ENCODE measurements around the gene NANOS3. TPM values are rescaled to one million over a fixed set of nuclear protein-coding genes. Genes with fewer than 3 reads are reported as not detected.

NANOS3 gene
- not detected in 2 replicates for total RNA-seq

GRCh38 chr19:13876834-13877233, at the start of gene NANOS3:
Gene NANOS3, plus strand, starts transcription at chr19:13877134. Its CDS starts 115 bp downstream, at chr19:13877249.

GRCh38 chr19:13905634-13906520, 28.9 kb downstream of the NANOS3 start, which contains the start of the genes BRME1 and CC2D1A:
Gene BRME1, minus strand, starts transcription at chr19:13906117. Its CDS starts 1,225 bp downstream, at chr19:13904892.
Gene CC2D1A, plus strand, starts transcription at chr19:13906201. Its CDS starts 241 bp downstream, at chr19:13906442.

Small RNAs within 50 kb of the gene (small RNA-seq; reads per million reads assigned to genes)
- 57.8 reads per million, percentile 97 among the genes with 10 or more reads in this experiment for gene MIR181C
- gene MIR181D, result 109 reads per million, percentile 98 among the genes with 10 or more reads in this experiment

Other genes starting within 250 kb of the NANOS3 start
- gene MRI1, start 112.6 kb upstream of the NANOS3 start, total RNA-seq, result 21.3 and 21.8 TPM in 2 replicates
- 41.2 and 60.3 TPM in 2 replicates for gene C19orf53, start 102.7 kb upstream of the NANOS3 start, total RNA-seq
- 3.1 and 4.8 TPM in 2 replicates for gene ZSWIM4, start 81.7 kb upstream of the NANOS3 start, total RNA-seq
- 0.54 and 0.65 TPM in 2 replicates for gene BRME1, start 29.0 kb downstream of the NANOS3 start, total RNA-seq
- gene CC2D1A, start 29.1 kb downstream of the NANOS3 start, total RNA-seq, result 15.5 and 17.0 TPM in 2 replicates
- 7.6 and 8.6 TPM in 2 replicates for gene PODNL1, start 61.3 kb downstream of the NANOS3 start, total RNA-seq
- gene DCAF15, start 75.4 kb downstream of the NANOS3 start, total RNA-seq, result 7.7 and 8.6 TPM in 2 replicates
- 2.1 and 2.6 TPM in 2 replicates for gene RFX1, start 129.2 kb downstream of the NANOS3 start, total RNA-seq
- not detected in 2 replicates for gene RLN3, start 151.0 kb downstream of the NANOS3 start, total RNA-seq
- 1.4 and 2.0 TPM in 2 replicates for gene IL27RA, start 154.6 kb downstream of the NANOS3 start, total RNA-seq
- under 0.01 TPM in 2 replicates for gene PALM3, start 184.9 kb downstream of the NANOS3 start, total RNA-seq
- gene MISP3, start 195.7 kb downstream of the NANOS3 start, total RNA-seq, result 0.22 and 0.26 TPM in 2 replicates
- not detected in 2 replicates for gene C19orf67, start 208.6 kb downstream of the NANOS3 start, total RNA-seq
- gene SAMD1, start 213.6 kb downstream of the NANOS3 start, total RNA-seq, result 18.6 and 19.3 TPM in 2 replicates
- gene PRKACA, start 240.6 kb downstream of the NANOS3 start, total RNA-seq, result 43.5 and 46.8 TPM in 2 replicates